G401 (cell line): ENCODE data around the gene PIEZO2. TPM values are rescaled to one million over a fixed set of nuclear protein-coding genes. Genes with fewer than 3 reads are reported as not detected.
"Not testable (repeated sequence)": the region's sequence is repeated elsewhere in the genome, so short reads cannot be mapped to it uniquely, and the experiment has no call there.

Experiments
- DNase-seq: peaks from one replicate; pipeline ENCODE4 v3.0.0-alpha.2; 2015; ENCODE audit warnings: low spot score
- in situ Hi-C: cut with HindIII; loops from 2 replicates; pipeline ENCODE4 v1.10.0; 2016; ENCODE audit warnings: low sequenced_read_pairs, mixed read lengths
- total RNA-seq: library from RNA; depleted of rRNA; stranded (reverse); fragments of >200 nt; shearing (Covaris generic); gene quantifications from 2 replicates; pipeline ENCODE4 v1.2.3, GENCODE V29; 2014

The PIEZO2 gene
- total RNA-seq, 1 experiment from 2014 or later, result not detected

- in situ Hi-C loops, result no loop called here
Measured at GRCh38 chr18:10923141-10923540, 226.2 kb downstream of the PIEZO2 start.

GRCh38 chr18:10922712-10923111, 226.7 kb downstream of the PIEZO2 start:
- DNase-seq, in situ Hi-C loops: not testable (repeated sequence)

More at GRCh38 chr18:10923141-10923540, 226.2 kb downstream of the PIEZO2 start:
- DNase-seq, result no peak

DNA sequence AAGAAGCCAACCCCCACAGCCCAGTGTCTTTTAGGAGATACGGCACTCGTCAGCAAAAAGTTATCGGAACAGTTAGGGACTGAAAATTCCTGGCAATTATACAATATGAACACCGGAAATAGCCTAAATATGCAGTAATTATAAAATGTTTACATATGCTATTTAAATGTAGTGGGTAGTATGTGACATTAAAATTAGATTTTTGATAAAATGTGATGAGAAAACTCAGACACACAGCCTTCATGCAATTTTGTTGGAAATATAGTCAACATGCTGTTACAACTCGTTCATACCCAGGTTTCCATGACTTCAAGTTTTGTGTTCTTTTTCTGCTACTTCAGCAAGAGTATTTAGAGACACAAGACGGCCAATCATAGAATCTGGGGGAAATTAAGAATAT, 229.1 kb downstream of the PIEZO2 start:
- in situ Hi-C loops, DNase-seq: not testable (repeated sequence)

DNA sequence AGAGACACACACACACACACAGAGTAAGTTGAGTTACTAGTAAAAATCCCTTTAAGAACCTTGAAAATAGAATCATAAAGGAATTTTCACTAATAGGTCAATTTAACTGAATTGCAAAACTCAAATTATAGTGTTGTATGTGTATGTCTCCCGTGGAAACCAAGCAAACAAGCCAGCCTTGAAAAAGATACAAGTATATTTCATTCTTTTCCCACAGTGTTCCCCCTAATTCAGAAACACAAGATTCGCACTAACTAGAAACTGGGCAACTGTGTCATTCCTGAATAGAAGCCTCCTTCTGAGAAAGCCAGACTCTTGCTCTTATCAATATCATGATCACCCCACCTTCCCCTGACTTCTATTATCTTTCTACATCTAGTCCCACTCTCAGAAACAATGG, 229.5 kb downstream of the PIEZO2 start:
- DNase-seq, result no peak
- in situ Hi-C loops, result no loop called here

DNA sequence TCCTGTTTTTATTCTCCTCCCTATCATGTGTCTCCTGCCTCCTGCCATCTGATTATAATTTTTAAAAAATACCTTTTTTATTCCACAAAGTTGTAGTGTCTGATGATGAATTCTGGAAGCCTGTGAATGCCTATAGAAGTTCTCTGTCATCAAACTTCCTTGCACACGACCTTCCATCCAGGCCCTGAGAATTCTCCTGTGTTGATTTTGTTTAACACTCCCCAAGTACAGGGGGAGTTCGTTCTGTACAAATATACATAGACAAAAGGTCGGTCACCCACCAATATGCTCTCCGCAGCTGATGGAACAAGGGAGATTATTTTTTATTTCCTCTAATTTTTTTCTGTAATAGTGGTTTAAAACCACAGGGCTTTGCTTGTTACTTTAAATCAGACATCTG, 232.5 kb downstream of the PIEZO2 start:
- in situ Hi-C loops, result no loop called here
- no peak for DNase-seq

GRCh38 chr18:10916387-10916786, 233.0 kb downstream of the PIEZO2 start:
- in situ Hi-C loops, result no loop called here
- no peak for DNase-seq

DNA sequence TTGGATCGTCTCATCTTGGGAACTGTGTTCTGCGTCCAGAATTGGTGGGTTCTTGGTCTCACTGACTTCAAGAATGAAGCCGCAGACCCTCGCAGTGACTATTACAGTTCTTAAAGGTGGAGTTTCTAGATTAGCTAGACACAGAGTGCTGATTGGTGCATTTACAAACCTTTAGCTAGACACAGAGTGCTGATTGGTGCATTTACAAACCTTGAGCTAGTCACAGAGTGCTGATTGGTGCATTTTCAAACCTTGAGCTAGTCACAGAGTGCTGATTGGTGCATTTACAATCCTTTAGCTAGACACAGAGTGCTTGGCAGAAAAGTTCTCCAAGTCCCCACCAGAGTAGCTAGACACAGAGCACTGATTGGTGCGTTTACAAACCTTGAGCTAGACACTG, 233.6 kb downstream of the PIEZO2 start:
- in situ Hi-C loops, DNase-seq: not testable (repeated sequence)

- DNase-seq, in situ Hi-C loops: not testable (repeated sequence)
Measured at GRCh38 chr18:10914610-10915009, 234.8 kb downstream of the PIEZO2 start.

- in situ Hi-C loops, result no loop called here
- no peak for DNase-seq
Measured at GRCh38 chr18:10913919-10914318, 235.4 kb downstream of the PIEZO2 start.

DNA sequence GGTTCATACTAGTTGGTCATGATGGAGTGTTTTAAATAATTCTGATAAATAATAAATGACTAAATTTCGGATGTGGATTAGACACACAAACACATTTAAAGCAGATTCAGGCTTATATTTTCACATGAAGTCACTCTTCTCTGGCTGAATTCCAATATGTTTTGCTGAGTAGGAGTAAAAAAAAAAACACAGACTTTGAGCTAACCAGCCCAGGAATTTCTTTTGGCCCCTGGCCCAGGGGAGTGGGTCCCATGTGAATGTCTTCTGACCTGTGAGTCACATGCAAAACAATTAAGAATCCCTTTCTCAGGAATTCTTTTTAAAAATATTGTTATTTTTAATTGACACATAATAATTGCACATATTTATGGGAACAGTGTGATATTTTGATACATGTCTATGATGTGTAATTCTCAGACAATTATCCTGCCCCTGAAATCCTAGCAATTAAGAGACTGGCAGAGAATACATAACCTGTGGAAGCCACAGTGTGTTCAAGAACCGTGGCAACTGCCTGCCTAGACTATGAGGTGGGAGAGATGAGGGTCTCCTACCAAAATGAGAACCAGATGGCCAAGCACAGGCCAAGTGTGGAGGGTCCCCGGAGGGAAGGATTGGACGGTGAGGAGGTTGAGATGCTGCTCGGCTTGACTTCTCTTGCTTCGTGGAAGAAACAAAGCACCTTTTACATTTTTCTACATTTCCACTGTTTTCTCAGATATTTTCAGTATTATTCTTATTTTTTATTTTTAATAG, 236.4 kb downstream of the PIEZO2 start:
- no peak for DNase-seq
- in situ Hi-C loops, result no loop called here

DNA sequence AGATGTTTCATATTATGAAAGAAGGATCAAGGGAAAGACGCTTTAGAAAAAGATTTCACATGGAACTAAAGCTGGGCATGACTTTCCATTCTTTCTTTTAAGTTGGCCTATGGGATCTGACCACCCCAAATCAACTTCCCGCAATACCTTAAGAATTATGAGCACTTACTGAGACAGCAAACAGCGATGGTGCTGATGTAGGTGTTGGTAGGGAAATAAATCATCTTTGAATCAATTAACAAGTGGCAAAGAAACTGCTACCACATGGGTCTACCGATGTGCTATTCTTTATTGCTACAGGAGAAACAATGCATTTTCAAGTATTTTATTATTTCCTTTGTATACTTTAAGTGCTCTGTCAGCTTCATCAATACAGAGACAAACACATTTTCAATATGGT, 239.6 kb downstream of the PIEZO2 start:
- DNase-seq, result no peak
- in situ Hi-C loops, result no loop called here

- no peak for DNase-seq
- in situ Hi-C loops, result no loop called here
Measured at GRCh38 chr18:10908760-10909159, 240.6 kb downstream of the PIEZO2 start.

DNA sequence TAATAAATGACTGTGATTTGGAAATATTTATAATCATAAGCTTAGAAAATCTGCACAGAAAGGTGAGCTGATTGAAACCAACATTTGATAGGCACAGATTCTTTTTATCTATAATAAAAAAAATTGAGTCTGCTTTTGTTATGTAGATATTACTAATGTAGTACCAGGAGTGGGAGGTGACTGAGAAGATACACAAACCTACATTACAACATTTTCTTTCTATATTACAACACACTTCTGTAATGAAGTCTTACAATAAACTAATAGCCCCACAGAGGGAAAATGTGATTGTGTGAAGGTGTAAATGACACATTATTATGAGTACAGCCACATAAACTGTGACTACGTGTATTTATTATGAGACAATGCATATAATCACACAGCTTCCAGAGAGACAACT, 241.6 kb downstream of the PIEZO2 start:
- in situ Hi-C loops, result no loop called here
- no peak for DNase-seq

DNA sequence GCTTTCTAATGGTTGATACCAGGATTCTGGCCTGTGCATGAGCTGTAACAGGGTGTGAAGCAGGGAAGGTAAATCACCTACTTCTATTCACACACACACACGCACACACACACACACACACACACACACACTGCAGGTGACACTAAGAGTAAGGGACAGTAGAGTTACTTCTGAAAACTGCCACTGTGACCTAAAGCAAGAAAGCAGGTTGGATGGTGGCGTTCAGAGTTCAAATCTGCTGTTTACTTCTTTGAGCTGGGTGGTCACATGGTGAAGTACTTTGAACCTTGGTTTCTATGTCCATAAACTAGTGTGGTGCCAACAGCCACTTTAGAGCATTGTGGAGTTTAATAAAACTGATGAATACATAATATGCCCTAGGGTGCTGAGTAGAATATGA, 248.0 kb downstream of the PIEZO2 start:
- no peak for DNase-seq
- in situ Hi-C loops, result no loop called here

GRCh38 chr18:10900435-10900834, 248.9 kb downstream of the PIEZO2 start:
- DNase-seq, result no peak
- in situ Hi-C loops, result no loop called here

DNA sequence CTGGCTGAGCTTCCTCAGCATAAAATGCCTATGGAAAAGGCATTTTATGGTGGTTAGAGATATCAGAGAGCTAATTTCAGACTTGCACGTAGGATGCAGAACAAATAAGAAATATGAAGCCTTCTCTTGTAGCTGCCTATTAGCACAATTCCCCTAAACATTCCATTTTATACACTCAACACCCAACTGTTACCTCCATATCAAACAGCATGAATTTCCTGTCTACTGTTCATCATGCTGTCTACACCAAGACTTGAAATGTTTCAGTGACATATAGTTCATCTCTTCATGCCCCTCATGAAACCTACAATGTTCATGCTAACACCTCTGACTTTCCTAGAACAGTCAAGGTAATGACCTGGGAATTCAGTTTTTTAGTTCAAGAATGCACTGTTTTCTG, 249.9 kb downstream of the PIEZO2 start:
- in situ Hi-C loops, result no loop called here
- no peak for DNase-seq

DNA sequence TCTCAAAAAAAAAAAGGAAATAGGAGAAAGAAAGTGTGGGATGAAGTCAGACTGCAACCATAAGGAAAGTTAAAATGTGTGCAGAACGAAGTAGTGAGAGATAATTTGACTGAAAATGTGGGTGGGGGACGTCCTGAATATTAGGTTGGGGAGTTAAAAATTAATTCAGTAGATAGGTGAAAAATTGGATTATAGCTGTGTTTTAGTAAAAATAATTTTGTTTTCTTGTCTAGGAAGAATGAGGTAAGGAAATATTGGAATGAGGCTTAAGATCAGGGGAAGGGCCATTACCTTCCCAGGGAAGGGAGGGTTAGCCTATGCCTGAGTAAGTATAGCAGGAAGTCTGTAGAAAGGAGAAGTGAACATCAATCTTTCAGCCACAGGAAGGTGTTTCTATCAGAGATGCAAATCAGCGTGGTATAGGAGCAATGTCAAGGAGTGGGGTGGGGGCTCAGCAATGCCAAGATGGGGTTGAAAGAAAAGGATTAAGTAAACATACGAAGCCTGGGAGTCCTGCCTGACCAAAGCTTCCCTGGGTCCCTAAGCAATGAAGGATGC, 250.9 kb downstream of the PIEZO2 start:
- DNase-seq, result no peak
- in situ Hi-C loops, result no loop called here

DNA sequence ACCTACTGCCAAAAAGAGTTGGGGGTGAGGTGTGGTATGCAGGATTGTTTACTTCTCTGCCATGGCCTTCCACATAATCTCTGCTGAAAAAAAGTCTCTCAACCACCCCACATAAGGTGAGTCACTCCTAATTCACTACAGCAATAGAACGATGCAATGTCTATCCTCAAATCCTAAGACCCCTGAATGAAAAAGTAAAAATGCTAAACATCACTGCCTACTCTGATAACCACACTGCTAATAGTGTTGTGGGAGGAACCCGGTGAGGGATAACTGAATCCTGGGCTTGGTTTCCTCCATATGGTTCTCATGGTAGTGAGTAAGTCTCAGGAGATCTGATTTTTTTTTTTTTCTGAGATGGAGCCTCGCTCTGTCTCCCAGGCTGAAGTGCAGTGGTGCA, 252.5 kb downstream of the PIEZO2 start:
- no peak for DNase-seq
- in situ Hi-C loops, result no loop called here

DNA sequence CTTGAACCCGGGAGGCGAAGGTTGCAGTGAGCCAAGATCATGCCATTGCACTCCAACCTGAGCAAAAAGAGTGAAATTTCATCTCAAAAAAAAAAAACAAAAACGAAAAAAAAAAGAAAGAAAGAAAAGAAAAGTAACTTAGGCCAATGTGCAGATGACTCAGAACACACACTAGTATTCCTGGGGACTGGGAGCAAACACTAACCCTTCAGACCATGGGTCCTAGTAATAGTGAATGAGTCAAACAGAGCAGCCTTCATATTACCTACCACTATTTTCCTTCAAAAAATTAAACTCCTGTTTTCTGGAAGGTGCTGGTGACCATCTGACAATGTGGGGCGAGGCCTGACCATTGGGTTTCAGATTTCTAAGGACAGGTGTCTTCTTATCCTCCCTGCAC, 253.4 kb downstream of the PIEZO2 start:
- in situ Hi-C loops, result no loop called here
- DNase-seq, result no peak

DNA sequence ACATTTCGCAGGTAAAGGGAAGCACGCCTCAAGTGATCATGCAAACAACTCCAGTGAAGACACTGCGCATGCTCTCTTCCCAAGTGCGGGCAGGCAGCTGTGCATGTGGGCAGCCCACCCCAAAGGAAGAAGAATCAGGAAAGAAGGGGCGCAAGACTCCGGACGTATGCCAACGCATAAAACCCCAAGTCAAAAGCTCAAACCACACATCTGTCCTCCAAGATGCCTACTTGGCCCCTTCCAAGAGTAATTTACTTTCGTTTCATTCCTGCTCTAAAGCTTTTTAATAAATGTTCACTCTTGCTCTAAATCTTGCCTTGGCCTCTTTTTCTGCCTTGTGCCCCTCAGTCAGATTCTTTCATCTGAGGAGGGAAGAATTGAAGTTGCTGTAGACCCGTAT, 254.9 kb downstream of the PIEZO2 start:
- in situ Hi-C loops, result no loop called here
- no peak for DNase-seq

GRCh38 chr18:10893761-10894160, 255.6 kb downstream of the PIEZO2 start:
- in situ Hi-C loops, result no loop called here
- no peak for DNase-seq
